ENCODE results near the gene PNMA8A. TPM values are rescaled to one million over a fixed set of nuclear protein-coding genes. Genes with fewer than 3 reads are reported as not detected.
A peak's percentile ranks its signal among the peaks of the same experiment; 100 is the strongest.

PNMA8A gene
- total and polyA plus RNA-seq, 2 donors from 2014 or later = 12.5 to 16.2 TPM

- Histone ChIP-seq H3K4me1 (ENCODE audit: control insufficient read depth in 2 of 3, insufficient read depth in 2 of 3, low read depth in 1 of 3, low read length in 3 of 3) (peaks cover 2 to 9% (median 9%) of the 10 kb centered on the region in 3 donors), H3K27me3 (ENCODE audit: control insufficient read depth, insufficient read depth, low read length) (no peaks in the 10 kb centered on the region), H3K4me3 (ENCODE audit: low read length in 3 of 3) (no peak overlapping the region), H3K27ac (ENCODE audit: low read depth in 2 of 2, low read length in 2 of 2) (no peak overlapping the region), H3K9ac (ENCODE audit: low read length in 3 of 3) (no peak overlapping the region), H3K9me3 (ENCODE audit: control insufficient read depth in 2 of 3, insufficient read depth in 1 of 3, low read length in 3 of 3) (no peaks in the 10 kb centered on the region), H3K36me3 (ENCODE audit: control insufficient read depth in 2 of 3, insufficient read depth in 3 of 3, low read length in 3 of 3) (no peaks in the 10 kb centered on the region)
- TF ChIP-seq, protein P1, sequence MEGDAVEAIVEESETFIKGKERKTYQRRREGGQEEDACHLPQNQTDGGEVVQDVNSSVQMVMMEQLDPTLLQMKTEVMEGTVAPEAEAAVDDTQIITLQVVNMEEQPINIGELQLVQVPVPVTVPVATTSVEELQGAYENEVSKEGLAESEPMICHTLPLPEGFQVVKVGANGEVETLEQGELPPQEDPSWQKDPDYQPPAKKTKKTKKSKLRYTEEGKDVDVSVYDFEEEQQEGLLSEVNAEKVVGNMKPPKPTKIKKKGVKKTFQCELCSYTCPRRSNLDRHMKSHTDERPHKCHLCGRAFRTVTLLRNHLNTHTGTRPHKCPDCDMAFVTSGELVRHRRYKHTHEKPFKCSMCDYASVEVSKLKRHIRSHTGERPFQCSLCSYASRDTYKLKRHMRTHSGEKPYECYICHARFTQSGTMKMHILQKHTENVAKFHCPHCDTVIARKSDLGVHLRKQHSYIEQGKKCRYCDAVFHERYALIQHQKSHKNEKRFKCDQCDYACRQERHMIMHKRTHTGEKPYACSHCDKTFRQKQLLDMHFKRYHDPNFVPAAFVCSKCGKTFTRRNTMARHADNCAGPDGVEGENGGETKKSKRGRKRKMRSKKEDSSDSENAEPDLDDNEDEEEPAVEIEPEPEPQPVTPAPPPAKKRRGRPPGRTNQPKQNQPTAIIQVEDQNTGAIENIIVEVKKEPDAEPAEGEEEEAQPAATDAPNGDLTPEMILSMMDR (IDR thresholded peaks at IDR 0.05; ENCODE audit: borderline replicate concordance, extremely low read depth, insufficient read depth) = no peak
- no peak for DNase-seq
- intact Hi-C loops (cut with DNase I) = loop anchor here (5.0 kb wide), 1 partner anchor 84 kb away; no protein-coding TSS in a partner anchor
- no peak for FAIRE-seq
Measured at GRCh38 chr19:46486358-46486757, 15.0 kb upstream of the PNMA8A start.

GRCh38 chr19:46484656-46485055, 13.3 kb upstream of the PNMA8A start:
- Histone ChIP-seq H3K9ac (ENCODE audit: low read length in 3 of 3) (no peak overlapping the region), H3K27me3 (ENCODE audit: control insufficient read depth, insufficient read depth, low read length) (no peaks in the 10 kb centered on the region), H3K4me3 (ENCODE audit: low read length in 3 of 3) (no peak overlapping the region), H3K27ac (ENCODE audit: low read depth in 2 of 2, low read length in 2 of 2) (no peak overlapping the region), H3K36me3 (ENCODE audit: control insufficient read depth in 2 of 3, insufficient read depth in 3 of 3, low read length in 3 of 3) (no peaks in the 10 kb centered on the region), H3K9me3 (ENCODE audit: control insufficient read depth in 2 of 3, insufficient read depth in 1 of 3, low read length in 3 of 3) (no peaks in the 10 kb centered on the region), H3K4me1 (ENCODE audit: control insufficient read depth in 2 of 3, insufficient read depth in 2 of 3, low read depth in 1 of 3, low read length in 3 of 3) (peaks cover 8 to 10% (median 9%) of the 10 kb centered on the region in 3 donors)
- no peak for DNase-seq
- intact Hi-C loops (cut with DNase I) = loop anchor here (5.0 kb wide), 1 partner anchor 82 kb away; no protein-coding TSS in a partner anchor
- FAIRE-seq = no peak
- TF ChIP-seq, protein P1 (IDR thresholded peaks at IDR 0.05; ENCODE audit: borderline replicate concordance, extremely low read depth, insufficient read depth) = no peak

GRCh38 chr19:46482631-46483030, 11.3 kb upstream of the PNMA8A start:
- intact Hi-C loops (cut with DNase I) = no loop called here
- DNase-seq = peak in 1 of 5 donors; percentile 17

More at GRCh38 chr19:46482631-46483030, 11.3 kb upstream of the PNMA8A start:
- no peaks in the 10 kb centered on the region for H3K27me3 ChIP-seq (ENCODE audit: control insufficient read depth, insufficient read depth, low read length)
- H3K4me1 ChIP-seq (ENCODE audit: control insufficient read depth in 2 of 3, insufficient read depth in 2 of 3, low read depth in 1 of 3, low read length in 3 of 3) = peaks cover 5 to 10% (median 7%) of the 10 kb centered on the region in 3 donors
- H3K9ac ChIP-seq (ENCODE audit: low read length in 3 of 3) = no peak overlapping the region
- H3K36me3 ChIP-seq (ENCODE audit: control insufficient read depth in 2 of 3, insufficient read depth in 3 of 3, low read length in 3 of 3) = no peaks in the 10 kb centered on the region
- no peaks in the 10 kb centered on the region for H3K9me3 ChIP-seq (ENCODE audit: control insufficient read depth in 2 of 3, insufficient read depth in 1 of 3, low read length in 3 of 3)
- TF ChIP-seq, protein P1 (IDR thresholded peaks at IDR 0.05; ENCODE audit: borderline replicate concordance, extremely low read depth, insufficient read depth) = no peak
- H3K27ac ChIP-seq (ENCODE audit: low read depth in 2 of 2, low read length in 2 of 2) = no peak overlapping the region
- H3K4me3 ChIP-seq (ENCODE audit: low read length in 3 of 3) = no peak overlapping the region
- FAIRE-seq = no peak
